HL-60 (cell line): ENCODE data around the gene RP2.

Experiments used
- DNase-seq, 2 experiments: peaks; one replicate each; pipeline ENCODE4 v3.0.0-alpha.2; 2010 to 2020; ENCODE audit warnings: low read depth in 1 of 2, low spot score in 1 of 2
- H3K27ac ChIP-seq: fragments of 250-450 bp; sonication (Bioruptor Pico); replicated peaks from 2 replicates; pipeline ENCODE4 v1.5.1; 2020; ENCODE audit warnings: mild to moderate bottlenecking, moderate library complexity
- H3K27me3 ChIP-seq: fragments of 250-450 bp; sonication (Bioruptor Pico); 2 replicates; pipeline ENCODE4 v1.5.1; 2021; ENCODE audit warnings: mild to moderate bottlenecking, moderate library complexity; ENCODE audit not compliant: insufficient read depth, poor library complexity, severe bottlenecking
- H3K4me3 ChIP-seq: replicated peaks from 2 replicates; pipeline ENCODE4 v1.5.1; 2011; ENCODE audit warnings: mild to moderate bottlenecking, control low read depth, low read length; ENCODE audit not compliant: insufficient read depth
- GABPA ChIP-seq: IDR thresholded peaks from 2 replicates; pipeline ENCODE4 v1.6.1; 2012; ENCODE audit warnings: low read depth
- POLR2AphosphoS5 ChIP-seq: IDR thresholded peaks from 2 replicates; pipeline ENCODE4 v1.6.1; 2012; ENCODE audit warnings: low read depth
- SPI1 ChIP-seq: IDR thresholded peaks from 2 replicates; pipeline ENCODE4 v1.6.1; 2012; ENCODE audit warnings: low read depth, mild to moderate bottlenecking, borderline replicate concordance
- TF ChIP-seq, protein P1 (sequence below): IDR thresholded peaks from one replicate; pipeline ENCODE4 v1.5.1; 2011; ENCODE audit warnings: low read length, control low read depth, inconsistent platforms; ENCODE audit not compliant: insufficient read depth
- TF ChIP-seq, protein P2 (sequence below): IDR thresholded peaks from 2 replicates; pipeline ENCODE4 v1.6.1; 2012; ENCODE audit warnings: low read depth; ENCODE audit not compliant: insufficient replicate concordance

The RP2 gene

DNA sequence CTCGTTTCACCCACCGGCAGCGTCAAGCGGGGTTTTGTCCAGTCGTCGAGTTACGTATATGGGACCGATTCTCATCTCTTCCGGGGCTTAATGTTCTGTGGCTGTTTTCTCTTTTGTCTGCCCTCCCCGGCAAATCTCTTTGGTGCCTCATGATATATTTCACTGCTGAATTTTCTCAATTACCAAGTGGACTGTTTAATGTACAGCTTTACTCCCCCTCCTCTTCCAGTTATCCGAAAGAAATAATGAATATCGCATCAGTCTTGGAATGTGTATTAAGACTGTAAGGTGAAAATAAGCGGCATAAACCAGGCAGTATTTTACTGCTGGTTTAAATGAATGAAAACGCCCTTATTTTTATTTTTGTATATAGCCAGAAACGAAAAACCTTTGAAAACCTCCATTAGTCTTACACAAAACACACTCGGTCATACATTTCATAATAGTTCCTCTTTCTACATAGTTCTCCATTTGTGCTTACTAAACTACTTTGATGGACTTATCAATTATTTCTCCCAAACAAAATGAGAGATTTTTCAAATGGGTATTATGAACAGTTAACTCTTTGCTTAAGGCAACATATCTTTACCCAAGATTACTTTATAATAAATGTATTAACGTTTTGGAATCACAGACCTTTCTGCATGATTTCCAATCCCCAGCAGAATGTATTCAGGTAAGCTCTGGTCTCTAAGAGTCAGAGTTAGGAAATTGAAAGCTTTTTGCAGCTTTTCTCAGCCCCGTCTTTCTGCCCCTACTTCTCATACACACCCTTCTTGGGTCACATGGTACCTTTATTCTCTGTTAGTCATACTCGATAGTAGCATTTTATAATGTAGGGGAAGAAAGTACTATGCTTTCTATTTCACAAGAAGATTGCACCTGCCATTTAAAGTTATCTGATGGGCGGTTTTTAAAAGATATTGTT is 979 bp downstream of the RP2 start:
- no peak for TF ChIP-seq GABPA
- TF ChIP-seq, protein P1, sequence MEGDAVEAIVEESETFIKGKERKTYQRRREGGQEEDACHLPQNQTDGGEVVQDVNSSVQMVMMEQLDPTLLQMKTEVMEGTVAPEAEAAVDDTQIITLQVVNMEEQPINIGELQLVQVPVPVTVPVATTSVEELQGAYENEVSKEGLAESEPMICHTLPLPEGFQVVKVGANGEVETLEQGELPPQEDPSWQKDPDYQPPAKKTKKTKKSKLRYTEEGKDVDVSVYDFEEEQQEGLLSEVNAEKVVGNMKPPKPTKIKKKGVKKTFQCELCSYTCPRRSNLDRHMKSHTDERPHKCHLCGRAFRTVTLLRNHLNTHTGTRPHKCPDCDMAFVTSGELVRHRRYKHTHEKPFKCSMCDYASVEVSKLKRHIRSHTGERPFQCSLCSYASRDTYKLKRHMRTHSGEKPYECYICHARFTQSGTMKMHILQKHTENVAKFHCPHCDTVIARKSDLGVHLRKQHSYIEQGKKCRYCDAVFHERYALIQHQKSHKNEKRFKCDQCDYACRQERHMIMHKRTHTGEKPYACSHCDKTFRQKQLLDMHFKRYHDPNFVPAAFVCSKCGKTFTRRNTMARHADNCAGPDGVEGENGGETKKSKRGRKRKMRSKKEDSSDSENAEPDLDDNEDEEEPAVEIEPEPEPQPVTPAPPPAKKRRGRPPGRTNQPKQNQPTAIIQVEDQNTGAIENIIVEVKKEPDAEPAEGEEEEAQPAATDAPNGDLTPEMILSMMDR = no peak
- DNase-seq = peak in 1 of 2 experiments; percentile 25
- peak overlapping the region; percentile 65 for H3K4me3 ChIP-seq
- H3K27me3 ChIP-seq = no peaks in the 10 kb centered on the region
- peak overlapping the region; percentile 95 for H3K27ac ChIP-seq

DNA sequence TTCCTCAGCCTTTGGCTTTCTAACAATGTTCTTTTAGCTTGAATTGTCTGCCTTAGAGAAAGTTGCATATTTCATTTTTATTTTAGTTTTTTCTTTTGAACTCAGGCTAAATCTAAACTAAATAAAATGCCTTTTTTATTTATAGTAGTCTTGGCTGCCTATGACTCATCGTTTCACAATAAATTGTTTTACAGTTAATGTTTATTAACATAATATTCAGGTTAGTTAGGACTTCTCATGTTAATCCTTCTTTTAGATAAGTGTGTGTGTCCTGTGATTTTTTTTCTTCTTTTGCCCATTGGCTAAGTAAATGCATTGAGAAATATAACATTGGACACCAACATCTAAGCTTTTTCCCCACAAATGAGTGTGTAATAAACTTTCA is 1.6 kb downstream of the RP2 start:
- TF ChIP-seq, protein P2, sequence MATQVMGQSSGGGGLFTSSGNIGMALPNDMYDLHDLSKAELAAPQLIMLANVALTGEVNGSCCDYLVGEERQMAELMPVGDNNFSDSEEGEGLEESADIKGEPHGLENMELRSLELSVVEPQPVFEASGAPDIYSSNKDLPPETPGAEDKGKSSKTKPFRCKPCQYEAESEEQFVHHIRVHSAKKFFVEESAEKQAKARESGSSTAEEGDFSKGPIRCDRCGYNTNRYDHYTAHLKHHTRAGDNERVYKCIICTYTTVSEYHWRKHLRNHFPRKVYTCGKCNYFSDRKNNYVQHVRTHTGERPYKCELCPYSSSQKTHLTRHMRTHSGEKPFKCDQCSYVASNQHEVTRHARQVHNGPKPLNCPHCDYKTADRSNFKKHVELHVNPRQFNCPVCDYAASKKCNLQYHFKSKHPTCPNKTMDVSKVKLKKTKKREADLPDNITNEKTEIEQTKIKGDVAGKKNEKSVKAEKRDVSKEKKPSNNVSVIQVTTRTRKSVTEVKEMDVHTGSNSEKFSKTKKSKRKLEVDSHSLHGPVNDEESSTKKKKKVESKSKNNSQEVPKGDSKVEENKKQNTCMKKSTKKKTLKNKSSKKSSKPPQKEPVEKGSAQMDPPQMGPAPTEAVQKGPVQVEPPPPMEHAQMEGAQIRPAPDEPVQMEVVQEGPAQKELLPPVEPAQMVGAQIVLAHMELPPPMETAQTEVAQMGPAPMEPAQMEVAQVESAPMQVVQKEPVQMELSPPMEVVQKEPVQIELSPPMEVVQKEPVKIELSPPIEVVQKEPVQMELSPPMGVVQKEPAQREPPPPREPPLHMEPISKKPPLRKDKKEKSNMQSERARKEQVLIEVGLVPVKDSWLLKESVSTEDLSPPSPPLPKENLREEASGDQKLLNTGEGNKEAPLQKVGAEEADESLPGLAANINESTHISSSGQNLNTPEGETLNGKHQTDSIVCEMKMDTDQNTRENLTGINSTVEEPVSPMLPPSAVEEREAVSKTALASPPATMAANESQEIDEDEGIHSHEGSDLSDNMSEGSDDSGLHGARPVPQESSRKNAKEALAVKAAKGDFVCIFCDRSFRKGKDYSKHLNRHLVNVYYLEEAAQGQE = no peak
- Histone ChIP-seq H3K27me3 (no peaks in the 10 kb centered on the region), H3K4me3 (peak overlapping the region; percentile 65), H3K27ac (peak overlapping the region; percentile 95)
- DNase-seq = no peak

DNA sequence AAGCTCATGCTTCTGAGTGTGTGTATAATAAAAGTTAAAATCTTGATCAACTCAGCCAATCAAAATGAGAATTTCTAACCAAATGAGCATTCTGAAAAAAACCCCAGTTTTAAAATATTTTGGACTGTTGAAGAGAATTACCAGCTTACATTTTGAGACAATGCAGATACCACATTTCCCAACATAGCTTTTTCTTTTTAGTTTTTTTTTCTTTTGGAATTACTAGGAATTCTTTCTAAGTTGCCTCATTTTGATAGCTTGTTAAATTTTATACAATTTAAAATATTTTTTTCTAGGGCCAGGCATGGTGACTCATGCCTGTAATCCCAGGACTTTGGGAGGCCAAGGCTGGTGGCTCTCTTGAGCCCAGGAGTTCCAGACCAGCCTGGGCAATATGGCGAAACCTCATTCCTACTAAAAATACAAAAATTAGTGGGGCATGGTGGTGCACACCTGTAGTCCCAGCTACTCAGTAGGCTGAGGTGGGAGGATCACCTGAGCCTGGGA is 2.2 kb downstream of the RP2 start:
- DNase-seq = no peak
- no peak for TF ChIP-seq POLR2AphosphoS5
- no peak for TF ChIP-seq GABPA
- TF ChIP-seq, protein P2 = no peak
- TF ChIP-seq, protein P1 = no peak
- TF ChIP-seq SPI1 = no peak
- Histone ChIP-seq H3K27ac (no peak overlapping the region), H3K4me3 (peak overlapping the region; percentile 65), H3K27me3 (no peaks in the 10 kb centered on the region)

DNA sequence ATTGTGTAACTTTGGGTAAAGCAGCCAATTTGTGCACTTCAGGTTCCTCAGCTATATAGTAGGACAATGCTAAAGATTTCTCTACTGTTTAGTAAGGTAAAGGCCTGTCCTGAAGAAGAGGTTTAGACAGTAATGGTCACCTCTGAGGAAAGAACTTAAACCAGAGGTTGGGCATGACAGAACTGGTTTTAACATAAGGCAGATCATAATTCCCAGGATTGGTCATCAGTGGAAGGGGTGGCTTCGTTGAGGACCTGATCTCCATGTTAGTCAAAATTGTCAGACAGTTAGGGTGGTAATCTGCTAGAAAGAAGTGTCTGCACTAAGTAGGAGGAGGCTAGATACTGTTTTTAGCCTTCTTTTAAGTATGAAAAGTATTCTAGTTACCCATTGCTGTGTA is 4.1 kb downstream of the RP2 start:
- TF ChIP-seq GABPA = no peak
- no peak for TF ChIP-seq SPI1
- H3K27me3 ChIP-seq = no peaks in the 10 kb centered on the region
- no peak overlapping the region for H3K4me3 ChIP-seq
- H3K27ac ChIP-seq = no peak overlapping the region
- DNase-seq = no peak

DNA sequence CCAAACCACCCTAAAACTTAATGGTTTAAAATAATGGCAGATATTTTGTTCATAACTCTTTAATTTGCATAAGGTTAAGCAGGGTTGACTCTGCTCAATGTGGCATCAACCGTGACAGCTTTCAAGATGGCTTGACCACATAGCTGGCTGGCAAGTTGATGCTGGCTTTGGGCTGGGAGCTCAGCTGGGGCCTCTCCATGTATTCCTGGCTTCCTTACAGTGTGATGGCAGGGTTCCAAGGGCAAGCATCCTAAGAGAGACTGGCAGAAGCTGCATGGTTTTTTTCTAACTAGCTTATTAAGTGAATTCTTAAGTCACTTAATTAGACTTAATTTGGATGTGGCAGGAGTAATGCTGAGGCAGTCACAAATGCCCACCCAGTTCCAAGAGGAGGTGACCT is 4.5 kb downstream of the RP2 start:
- Histone ChIP-seq H3K27ac (no peak overlapping the region), H3K27me3 (no peaks in the 10 kb centered on the region), H3K4me3 (no peak overlapping the region)
- TF ChIP-seq SPI1 (no peak), GABPA (no peak), POLR2AphosphoS5 (no peak)
- TF ChIP-seq, protein P1 = no peak
- TF ChIP-seq, protein P2 = no peak
- no peak for DNase-seq
